Adrenal gland (tissue), 12 donors: Measurements from ENCODE around the gene TMEM175. TPM values are rescaled to one million over a fixed set of nuclear protein-coding genes. Genes with fewer than 3 reads are reported as not detected.
A peak's percentile ranks its signal among the peaks of the same experiment; 100 is the strongest.
"Not testable (repeated sequence)": the region's sequence is repeated elsewhere in the genome, so short reads cannot be mapped to it uniquely, and the experiment has no call there.

ENCODE experiments used
- DNase-seq, 7 donors: peaks; one replicate each; pipeline ENCODE4 v3.0.0-alpha.2; 2019 to 2020
- H3K27ac ChIP-seq, 5 donors: fragments of 200-600 bp; sonication (generic) in 4 of 5; 1 replicate in 3 of 5; 2 replicates in 2 of 5; pipeline versions ENCODE4 v1.5.1 to v1.8.0; 2016 to 2020; ENCODE audit warnings: mild to moderate bottlenecking in 1 of 5
- H3K27me3 ChIP-seq: fragments of 200-600 bp; 2 replicates; pipeline ENCODE4 v1.8.0; 2021
- H3K36me3 ChIP-seq, 2 donors: fragments of 200-600 bp; replicated peaks in 1 of 2; 1 replicate in 1 of 2; 2 replicates in 1 of 2; pipeline versions ENCODE4 v1.5.1 to v1.8.0; 2018 to 2022
- H3K4me1 ChIP-seq, 2 donors: fragments of 200-600 bp; replicated peaks in 1 of 2; 1 replicate in 1 of 2; 2 replicates in 1 of 2; pipeline versions ENCODE4 v1.5.1 to v1.8.0; 2018 to 2021
- H3K4me3 ChIP-seq, 4 donors: fragments of 200-600 bp; sonication (generic) in 3 of 4; one replicate each; pipeline ENCODE4 v1.5.1; 2016 to 2018
- H3K9me3 ChIP-seq, 3 donors: fragments of 200-600 bp; sonication (generic) in 1 of 3; replicated peaks in 1 of 3; 1 replicate in 2 of 3; 2 replicates in 1 of 3; pipeline versions ENCODE4 v1.5.1 to v1.8.0; 2016 to 2021
- CTCF ChIP-seq, 6 experiments: fragments of 450-650 bp in 4 of 6; fragments of 200-600 bp in 2 of 6; sonication (generic) in 1 of 6; IDR thresholded peaks; 1 replicate in 5 of 6; 2 replicates in 1 of 6; pipeline versions ENCODE4 v1.5.1 to v1.8.0; 2016 to 2021; ENCODE audit warnings: antibody characterized with exemption in 6 of 6, mild to moderate bottlenecking in 2 of 6, moderate library complexity in 1 of 6
- POLR2A ChIP-seq, 2 donors: fragments of 450-650 bp; IDR thresholded peaks; one replicate each; pipeline ENCODE4 v1.6.1; 2017; ENCODE audit warnings: antibody characterized with exemption in 2 of 2, mild to moderate bottlenecking in 2 of 2, moderate library complexity in 1 of 2
- WGBS, 4 donors: extraction: QIAGEN DNeasy Blood & Tissue Kit in 2 of 4; methylation state at CpG; one replicate each; pipeline versions ENCODE4 v1.1.5 to v1.1.7; 2013 to 2017; 5-methylcytosine and 5-hydroxymethylcytosine counted together
- intact Hi-C, 2 donors: fragments of 100-400 bp; cut with DNase I; formaldehyde crosslinking; loops; one replicate each; pipeline versions ENCODE4 v1.14.1 to v1.15.0; 2022 to 2023
- polyA plus RNA-seq, 3 donors: library from polyadenylated mRNA; stranded (reverse); fragments of 200-250 nt in 2 of 3; fragments of 350-450 nt in 1 of 3; fragmentation: Illumina TruSeq in 1 of 3; extraction: RNeasy Lipid Tissue Mini Kit (QIAGEN cat#74804) in 1 of 3; gene quantifications; one replicate each; pipeline ENCODE4 v1.2.3, GENCODE V29; 2013 to 2014
- total RNA-seq, 9 donors: library from RNA; depleted of rRNA in 4 of 9; stranded (reverse); fragments of >200 nt in 4 of 9; fragments of 120-200 nt in 1 of 9; fragmentation: NEBNext Ultra II Directional in 1 of 9; extraction: Animal tissue kit (Norgen Biotek cat#: 25700) in 1 of 9; gene quantifications; one replicate each; pipeline versions ENCODE4 v1.1.0 to v1.2.4, GENCODE V29; 2013 to 2023
- donor health status: healthy with polysubstance abuse.
- donor health status: Bipolar disorder and iron deficiency.
- donor health status: DM: yes; HTN: yes; CAD: no.
- donor health status: DM: no; HTN: no; CAD: no.
- donor health status: DM: no; HTN: no; CAD: no.
- donor health status: DM: yes; HTN: yes; CAD: no.

TMEM175 gene
- total and polyA plus RNA-seq, 12 donors: 20.2 to 142 (median 47.9) TPM

GRCh38 chr4:931194-931959, 883 bp upstream of the TMEM175 start:
- Histone ChIP-seq H3K36me3 (no peaks in the 10 kb centered on the region), H3K4me1 (peaks cover 12 to 43% of the 10 kb centered on the region in 2 donors), H3K27me3 (no peaks in the 10 kb centered on the region), H3K27ac (peak overlapping the region; percentile 68 to 98 (median 94)), H3K4me3 (peak overlapping the region; percentile 62 to 99 (median 75)), H3K9me3 (no peaks in the 10 kb centered on the region)
- WGBS, 4 donors: 1 to 17% (median 2%) methylated on average over 1 to 31 of the region's 31 CpGs
- DNase-seq: peak in 5 of 7 donors; percentile 40 to 55 (median 45)
- TF ChIP-seq CTCF (IDR thresholded peaks at IDR 0.05) (no peak), POLR2A (IDR thresholded peaks at IDR 0.05) (peak in 1 of 2 donors; percentile 67)
- intact Hi-C loops: no loop called here

GRCh38 chr4:932713-933070, 432 bp downstream of the TMEM175 start:
- intact Hi-C loops: no loop called here
- no peaks in the 10 kb centered on the region for H3K9me3 ChIP-seq
- peak in 1 of 7 donors; percentile 26 for DNase-seq
- 1 to 25% (median 2%) methylated on average over 1 to 11 of the region's 11 CpGs for WGBS, 4 donors
- no peaks in the 10 kb centered on the region for H3K27me3 ChIP-seq
- no peaks in the 10 kb centered on the region for H3K36me3 ChIP-seq
- H3K27ac ChIP-seq: peak overlapping the region in 4 of 5 donors; percentile 89 to 98 (median 95)
- TF ChIP-seq POLR2A (IDR thresholded peaks at IDR 0.05) (no peak), CTCF (IDR thresholded peaks at IDR 0.05) (no peak)
- peak overlapping the region in 3 of 4 donors; percentile 78 to 99 (median 87) for H3K4me3 ChIP-seq
- H3K4me1 ChIP-seq: peaks cover 12 to 43% of the 10 kb centered on the region in 2 donors

GRCh38 chr4:939508-939907, 7.2 kb downstream of the TMEM175 start:
- H3K9me3 ChIP-seq, intact Hi-C loops, DNase-seq, H3K27ac ChIP-seq, H3K27me3 ChIP-seq, H3K4me1 ChIP-seq, H3K36me3 ChIP-seq, H3K4me3 ChIP-seq: not testable (repeated sequence)
- 84 to 91% (median 89%) methylated on average over 3 to 4 of the region's 4 CpGs for WGBS, 4 donors

- Histone ChIP-seq H3K27me3 (no peaks in the 10 kb centered on the region), H3K4me1 (peaks cover 0 to 3% of the 10 kb centered on the region in 2 donors), H3K27ac (no peak overlapping the region), H3K9me3 (no peaks in the 10 kb centered on the region), H3K4me3 (no peak overlapping the region), H3K36me3 (no peaks in the 10 kb centered on the region)
- intact Hi-C loops: no loop called here
- no peak for TF ChIP-seq POLR2A (IDR thresholded peaks at IDR 0.05)
- TF ChIP-seq CTCF (IDR thresholded peaks at IDR 0.05): no peak
- 68 to 72% (median 70%) methylated on average over 28 of the region's 28 CpGs for WGBS, 4 donors
- DNase-seq: no peak
These were observed 13.2 kb downstream of the TMEM175 start for GRCh38 chr4:945274-946102.
